Stimulated activated CD4-positive, alpha-beta T cell treated with anti-CD3 and anti-CD28 coated beads, Interleukin-12 subunit alpha, Interleukin-12 subunit beta, amount 100 ng/mL, for 4 hours (primary cell): ENCODE measurements around the gene GGCT.
A peak's percentile ranks its signal among the peaks of the same experiment; 100 is the strongest.
"Not testable (repeated sequence)": the region's sequence is repeated elsewhere in the genome, so short reads cannot be mapped to it uniquely, and the experiment has no call there.

Experiments used
- DNase-seq: peaks from one replicate; pipeline ENCODE4 v3.0.0-alpha.2; 2020

GGCT gene

GRCh38 chr7:30514776-30515175, 10.1 kb upstream of the GGCT start:
- no peak for DNase-seq

- DNase-seq, result no peak
Observed at GRCh38 chr7:30514177-30514576, 9.5 kb upstream of the GGCT start.

- DNase-seq, result no peak
Observed at GRCh38 chr7:30513762-30514161, 9.1 kb upstream of the GGCT start.

- no peak for DNase-seq
Observed at GRCh38 chr7:30511973-30512662, 7.5 kb upstream of the GGCT start.

- no peak for DNase-seq
Observed at GRCh38 chr7:30511494-30511893, 6.9 kb upstream of the GGCT start.

- DNase-seq, result no peak
Observed at GRCh38 chr7:30510124-30511075, 5.8 kb upstream of the GGCT start.

- DNase-seq, result not testable (repeated sequence)
Observed at GRCh38 chr7:30509171-30509857, 4.7 kb upstream of the GGCT start.

- not testable (repeated sequence) for DNase-seq
Observed at GRCh38 chr7:30507346-30507900, 2.8 kb upstream of the GGCT start.

- no peak for DNase-seq
Observed at GRCh38 chr7:30505174-30505697, 607 bp upstream of the GGCT start.

GRCh38 chr7:30503274-30504212, 1.1 kb downstream of the GGCT start:
- no peak for DNase-seq

- no peak for DNase-seq
Observed at GRCh38 chr7:30502470-30503251, 2.0 kb downstream of the GGCT start.

GRCh38 chr7:30501264-30501663, 3.4 kb downstream of the GGCT start:
- no peak for DNase-seq

- no peak for DNase-seq
Observed at GRCh38 chr7:30493228-30493627, 11.4 kb downstream of the GGCT start.

- DNase-seq, result no peak
Observed at GRCh38 chr7:30491417-30491816, 13.2 kb downstream of the GGCT start.

GRCh38 chr7:30487371-30487770, 17.3 kb downstream of the GGCT start:
- no peak for DNase-seq

GRCh38 chr7:30485667-30486066, 19.0 kb downstream of the GGCT start:
- DNase-seq, result no peak

- DNase-seq, result not testable (repeated sequence)
Observed at GRCh38 chr7:30481416-30481815, 23.2 kb downstream of the GGCT start.

- DNase-seq, result peak; percentile 12
Observed at GRCh38 chr7:30479202-30480120, 25.2 kb downstream of the GGCT start.

- peak; percentile 64 for DNase-seq
Observed at GRCh38 chr7:30478349-30479201, 26.1 kb downstream of the GGCT start, which contains the start of gene NOD1. TSS of gene NOD1 (minus strand) at chr7:30478784. CDS start at chr7:30456921, 21,863 bp downstream.
